NCI-H1105 treated with DMSO at 0.1 percent for 48 hours (cell line): Measurements from ENCODE around the gene ACAA2.
A peak's percentile ranks its signal among the peaks of the same experiment; 100 is the strongest.

Experiments
- DNase-seq: peaks from one replicate; lab custom pipeline; 2025; lab: John Stamatoyannopoulos, UW

The ACAA2 gene

GRCh38 chr18:49813319-49814146 lies at the start of gene ACAA2:
Gene ACAA2 (minus strand): TSS chr18:49813533. CDS start chr18:49813484, 49 bp downstream.
- peak; percentile 91 for DNase-seq

- DNase-seq, result no peak
These were observed 49.5 kb upstream of the ACAA2 start for GRCh38 chr18:49862656-49863385.

GRCh38 chr18:49861659-49862058 lies 48.3 kb upstream of the ACAA2 start:
- DNase-seq, result no peak

GRCh38 chr18:49859725-49860124 lies 46.4 kb upstream of the ACAA2 start:
- DNase-seq, result no peak

- DNase-seq, result no peak
These were observed 45.7 kb upstream of the ACAA2 start for GRCh38 chr18:49859021-49859359.

- peak; percentile 61 for DNase-seq
These were observed 45.1 kb upstream of the ACAA2 start for GRCh38 chr18:49858309-49859020.

GRCh38 chr18:49857708-49858107 lies 44.4 kb upstream of the ACAA2 start:
- no peak for DNase-seq

- DNase-seq, result no peak
These were observed 43.2 kb upstream of the ACAA2 start for GRCh38 chr18:49856496-49856895.

- DNase-seq, result no peak
These were observed 42.5 kb upstream of the ACAA2 start for GRCh38 chr18:49855711-49856415.

GRCh38 chr18:49854681-49855080 lies 41.3 kb upstream of the ACAA2 start:
- DNase-seq, result no peak

- DNase-seq, result no peak
These were observed 40.1 kb upstream of the ACAA2 start for GRCh38 chr18:49853436-49853835.

GRCh38 chr18:49853011-49853410 lies 39.7 kb upstream of the ACAA2 start:
- DNase-seq, result no peak

GRCh38 chr18:49851624-49852023 lies 38.3 kb upstream of the ACAA2 start:
- no peak for DNase-seq

- DNase-seq, result no peak
These were observed 37.3 kb upstream of the ACAA2 start for GRCh38 chr18:49850636-49851035.

- peak; percentile 93 for DNase-seq
These were observed 36.2 kb upstream of the ACAA2 start for GRCh38 chr18:49849331-49850217.

GRCh38 chr18:49848115-49848514 lies 34.8 kb upstream of the ACAA2 start:
- no peak for DNase-seq

- DNase-seq, result no peak
These were observed 34.2 kb upstream of the ACAA2 start for GRCh38 chr18:49847524-49847923.

GRCh38 chr18:49846718-49847470 lies 33.6 kb upstream of the ACAA2 start:
- DNase-seq, result no peak

GRCh38 chr18:49846361-49846662 lies 33.0 kb upstream of the ACAA2 start:
- DNase-seq, result peak; percentile 44

GRCh38 chr18:49845629-49846360 lies 32.5 kb upstream of the ACAA2 start:
- peak; percentile 64 for DNase-seq
